Measurements from ENCODE around the gene SHFL.
A peak's percentile ranks its signal among the peaks of the same experiment; 100 is the strongest.

DNA sequence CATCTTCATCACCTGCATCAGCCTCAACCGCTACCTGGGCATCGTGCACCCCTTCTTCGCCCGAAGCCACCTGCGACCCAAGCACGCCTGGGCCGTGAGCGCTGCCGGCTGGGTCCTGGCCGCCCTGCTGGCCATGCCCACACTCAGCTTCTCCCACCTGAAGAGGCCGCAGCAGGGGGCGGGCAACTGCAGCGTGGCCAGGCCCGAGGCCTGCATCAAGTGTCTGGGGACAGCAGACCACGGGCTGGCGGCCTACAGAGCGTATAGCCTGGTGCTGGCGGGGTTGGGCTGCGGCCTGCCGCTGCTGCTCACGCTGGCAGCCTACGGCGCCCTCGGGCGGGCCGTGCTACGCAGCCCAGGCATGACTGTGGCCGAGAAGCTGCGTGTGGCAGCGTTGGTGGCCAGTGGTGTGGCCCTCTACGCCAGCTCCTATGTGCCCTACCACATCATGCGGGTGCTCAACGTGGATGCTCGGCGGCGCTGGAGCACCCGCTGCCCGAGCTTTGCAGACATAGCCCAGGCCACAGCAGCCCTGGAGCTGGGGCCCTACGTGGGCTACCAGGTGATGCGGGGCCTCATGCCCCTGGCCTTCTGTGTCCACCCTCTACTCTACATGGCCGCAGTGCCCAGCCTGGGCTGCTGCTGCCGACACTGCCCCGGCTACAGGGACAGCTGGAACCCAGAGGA is 28.0 kb downstream of the SHFL start:
- peak; percentile 4 for TF ChIP-seq POLR2AphosphoS5 (IDR thresholded peaks at IDR 0.05)
- TF ChIP-seq, protein P1, sequence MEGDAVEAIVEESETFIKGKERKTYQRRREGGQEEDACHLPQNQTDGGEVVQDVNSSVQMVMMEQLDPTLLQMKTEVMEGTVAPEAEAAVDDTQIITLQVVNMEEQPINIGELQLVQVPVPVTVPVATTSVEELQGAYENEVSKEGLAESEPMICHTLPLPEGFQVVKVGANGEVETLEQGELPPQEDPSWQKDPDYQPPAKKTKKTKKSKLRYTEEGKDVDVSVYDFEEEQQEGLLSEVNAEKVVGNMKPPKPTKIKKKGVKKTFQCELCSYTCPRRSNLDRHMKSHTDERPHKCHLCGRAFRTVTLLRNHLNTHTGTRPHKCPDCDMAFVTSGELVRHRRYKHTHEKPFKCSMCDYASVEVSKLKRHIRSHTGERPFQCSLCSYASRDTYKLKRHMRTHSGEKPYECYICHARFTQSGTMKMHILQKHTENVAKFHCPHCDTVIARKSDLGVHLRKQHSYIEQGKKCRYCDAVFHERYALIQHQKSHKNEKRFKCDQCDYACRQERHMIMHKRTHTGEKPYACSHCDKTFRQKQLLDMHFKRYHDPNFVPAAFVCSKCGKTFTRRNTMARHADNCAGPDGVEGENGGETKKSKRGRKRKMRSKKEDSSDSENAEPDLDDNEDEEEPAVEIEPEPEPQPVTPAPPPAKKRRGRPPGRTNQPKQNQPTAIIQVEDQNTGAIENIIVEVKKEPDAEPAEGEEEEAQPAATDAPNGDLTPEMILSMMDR (IDR thresholded peaks at IDR 0.05; ENCODE audit: poor library complexity, severe bottlenecking), result no peak

Measured in neural cell (in vitro differentiated cells).